AG04449 (cell line): ENCODE results near the gene TAF3.

Experiments
- CTCF ChIA-PET: fragments of 350-600 bp; formaldehyde crosslinking; extraction: SDS; loops from one replicate; lab custom pipeline; 2021; ENCODE audit warnings: antibody characterized with exemption; lab: Yijun Ruan, JAX
- POLR2A ChIA-PET: fragments of 400-600, 350-600 bp; formaldehyde crosslinking; extraction: SDS; loops from one replicate; lab custom pipeline; 2020; ENCODE audit warnings: antibody characterized with exemption, inconsistent platforms; lab: Yijun Ruan, JAX
- DNase-seq: peaks from one replicate; pipeline ENCODE4 v3.0.0-alpha.2; 2010; ENCODE audit warnings: low read depth, low spot score
- H3K4me3 ChIP-seq: 2 replicates; pipeline ENCODE4 v1.5.1; 2011; ENCODE audit warnings: low read depth, mild to moderate bottlenecking, control low read depth, low read length
- CTCF ChIP-seq: IDR thresholded peaks from one replicate; pipeline ENCODE4 v1.5.1; 2011; ENCODE audit warnings: mild to moderate bottlenecking, moderate library complexity, low read length, control low read depth, inconsistent platforms; ENCODE audit not compliant: insufficient read depth; ENCODE audit errors: missing control alignments

The TAF3 gene

GRCh38 chr10:7980196-7980595 lies 161.9 kb downstream of the TAF3 start:
- no peak for TF ChIP-seq CTCF
- no peak for DNase-seq
- POLR2A ChIA-PET, result no interaction called here
- CTCF ChIA-PET, result no interaction called here
- no peak overlapping the region for H3K4me3 ChIP-seq

- DNase-seq, result no peak
- POLR2A ChIA-PET, result no interaction called here
- CTCF ChIA-PET, result interaction anchor here (0.9 kb wide), 1 partner anchor 10 kb away, joined by 3 read pairs; no protein-coding TSS in a partner anchor
- H3K4me3 ChIP-seq, result no peak overlapping the region
- TF ChIP-seq CTCF, result no peak
Observed at GRCh38 chr10:7982727-7983126, 164.4 kb downstream of the TAF3 start.

GRCh38 chr10:7984325-7984724 lies 166.0 kb downstream of the TAF3 start:
- DNase-seq, result no peak
- no peak overlapping the region for H3K4me3 ChIP-seq
- ChIA-PET POLR2A (no interaction called here), CTCF (interaction anchor here (0.6 to 1.4 kb wide), 2 partner anchors 8 to 29 kb away, joined by 3 read pairs; no protein-coding TSS in a partner anchor)
- TF ChIP-seq CTCF, result no peak

- no peak for TF ChIP-seq CTCF
- POLR2A ChIA-PET, result interaction anchor here (0.6 kb wide), 1 partner anchor 1075 kb away, joined by 3 read pairs; no protein-coding TSS in a partner anchor
Observed at GRCh38 chr10:7984896-7985295, 166.6 kb downstream of the TAF3 start.

GRCh38 chr10:7986851-7987250 lies 168.5 kb downstream of the TAF3 start:
- DNase-seq, result no peak
- CTCF ChIA-PET, result no interaction called here
- TF ChIP-seq CTCF, result no peak
- POLR2A ChIA-PET, result no interaction called here
- H3K4me3 ChIP-seq, result no peak overlapping the region

More at GRCh38 chr10:7984896-7985295, 166.6 kb downstream of the TAF3 start:
- CTCF ChIA-PET, result interaction anchor here (0.6 to 1.4 kb wide), 2 partner anchors 8 to 30 kb away, joined by 3 read pairs; no protein-coding TSS in a partner anchor
- peak; percentile 17 for DNase-seq
- H3K4me3 ChIP-seq, result no peak overlapping the region

GRCh38 chr10:7988989-7989388 lies 170.7 kb downstream of the TAF3 start:
- DNase-seq, result no peak
- H3K4me3 ChIP-seq, result no peak overlapping the region
- CTCF ChIA-PET, result no interaction called here
- no peak for TF ChIP-seq CTCF
- POLR2A ChIA-PET, result no interaction called here
